ENCODE results near the gene C4orf54.

Gene C4orf54

DNA sequence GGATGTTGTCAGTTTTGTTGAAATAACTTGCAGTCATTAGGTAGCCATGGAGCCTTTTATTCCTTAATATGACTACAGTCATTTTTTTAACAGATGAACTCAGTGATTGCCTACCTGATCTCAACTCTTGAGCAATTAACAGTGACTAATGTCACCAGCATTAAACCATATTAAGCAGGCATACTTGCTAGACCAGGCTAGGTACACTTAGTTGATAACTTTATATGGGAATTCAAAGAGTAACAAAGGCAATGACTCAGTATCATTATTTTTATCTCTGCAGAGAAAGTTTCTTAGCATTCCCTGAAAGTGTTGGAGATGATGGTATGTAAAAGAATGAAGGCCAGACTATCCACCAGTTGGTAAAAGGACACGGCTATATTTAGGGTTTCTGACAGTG is at the start of gene C4orf54:
TSS of gene C4orf54 (minus strand) at position 31 of the 400 bp plus-strand sequence. CDS start 3,180 bp downstream, outside the sequence.
- no peak for DNase-seq

- DNase-seq, result no peak
Measured at GRCh38 chr4:99705891-99706290, 48.3 kb upstream of the C4orf54 start.

DNA sequence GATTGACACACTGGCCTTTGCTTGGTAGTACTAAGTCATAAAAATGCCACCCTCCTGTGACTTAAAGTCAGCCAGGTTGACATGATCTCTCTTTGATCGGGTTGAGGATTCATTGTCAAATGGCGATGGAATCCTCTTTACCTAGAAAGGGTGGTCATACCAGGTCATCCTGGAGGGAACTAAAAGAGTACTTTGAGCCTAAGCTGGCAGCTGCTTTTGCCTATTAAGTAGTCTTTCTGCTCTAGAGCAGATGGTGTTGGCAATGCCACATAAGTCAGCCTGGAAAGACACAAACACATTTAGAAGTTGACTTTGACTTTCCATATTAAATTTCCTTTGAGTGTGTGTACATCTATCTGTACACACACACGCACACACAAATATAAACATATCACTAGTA is 39.2 kb upstream of the C4orf54 start:
- no peak for DNase-seq

DNA sequence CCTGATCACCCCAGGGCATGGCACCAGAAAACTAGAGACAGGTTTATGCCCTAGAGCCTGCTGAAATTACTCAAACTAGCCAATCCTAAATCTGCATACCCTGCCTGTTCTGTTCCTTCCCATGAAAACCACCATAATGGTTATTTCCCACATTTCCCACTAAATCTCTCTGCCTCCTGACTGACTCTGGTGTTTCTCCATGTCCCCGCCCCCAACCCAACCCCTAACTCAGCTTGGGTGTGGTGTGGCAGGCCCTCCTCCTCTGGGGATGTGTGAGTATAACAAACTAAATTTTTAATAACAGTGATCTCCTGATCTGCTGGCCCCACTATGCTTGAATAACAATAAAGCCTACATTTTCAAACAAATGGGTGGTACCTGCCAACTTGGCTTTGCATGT is 35.5 kb upstream of the C4orf54 start:
- no peak for DNase-seq

- no peak for DNase-seq
Measured at GRCh38 chr4:99690990-99691389, 33.4 kb upstream of the C4orf54 start.

- DNase-seq, result no peak
Measured at GRCh38 chr4:99690472-99690871, 32.8 kb upstream of the C4orf54 start.

DNA sequence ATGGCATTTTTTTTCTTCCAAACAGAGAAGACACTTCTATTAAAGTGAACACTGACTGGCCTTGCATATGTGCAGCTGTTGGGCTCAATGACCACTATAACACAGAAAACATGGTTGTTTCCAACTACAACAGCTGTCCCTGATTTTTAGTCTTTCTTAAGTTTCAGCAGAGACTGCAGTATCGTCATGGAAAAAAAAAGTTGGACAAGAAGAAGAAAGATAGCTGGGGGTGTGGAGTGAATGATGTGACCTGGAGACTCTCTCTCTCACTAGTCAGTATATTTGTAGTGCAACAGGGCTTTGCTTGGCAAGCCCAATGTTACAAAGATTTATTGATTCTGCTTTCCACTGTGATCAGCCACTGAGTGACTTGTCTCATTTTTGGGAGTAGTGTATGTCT is 29.5 kb upstream of the C4orf54 start:
- DNase-seq, result no peak

GRCh38 chr4:99685234-99685633 is 27.6 kb upstream of the C4orf54 start:
- no peak for DNase-seq

- no peak for DNase-seq
Measured at GRCh38 chr4:99683895-99684294, 26.3 kb upstream of the C4orf54 start.

- no peak for DNase-seq
Measured at GRCh38 chr4:99679976-99680375, 22.3 kb upstream of the C4orf54 start.

DNA sequence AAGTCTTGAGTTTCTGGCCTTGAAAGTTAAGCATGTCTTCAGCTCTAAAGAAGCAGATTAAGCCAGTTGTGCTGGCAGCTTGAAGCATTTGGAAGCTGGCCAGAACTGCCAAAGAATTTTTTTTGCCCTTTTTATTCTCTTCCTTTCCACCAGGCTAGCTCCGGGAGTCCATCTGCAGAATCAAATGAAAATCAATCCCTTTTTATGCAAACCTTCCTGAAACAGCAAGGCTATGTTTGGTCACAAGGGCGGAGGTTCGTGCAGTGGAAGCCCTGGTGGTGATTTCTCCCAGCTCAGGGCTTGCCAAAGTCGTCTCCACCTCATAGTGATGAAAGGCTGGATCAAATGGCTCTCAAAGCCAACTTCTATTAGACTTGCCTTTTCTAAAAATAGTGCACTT is 21.6 kb upstream of the C4orf54 start:
- DNase-seq, result no peak

GRCh38 chr4:99677161-99677560 is 19.5 kb upstream of the C4orf54 start:
- DNase-seq, result no peak

DNA sequence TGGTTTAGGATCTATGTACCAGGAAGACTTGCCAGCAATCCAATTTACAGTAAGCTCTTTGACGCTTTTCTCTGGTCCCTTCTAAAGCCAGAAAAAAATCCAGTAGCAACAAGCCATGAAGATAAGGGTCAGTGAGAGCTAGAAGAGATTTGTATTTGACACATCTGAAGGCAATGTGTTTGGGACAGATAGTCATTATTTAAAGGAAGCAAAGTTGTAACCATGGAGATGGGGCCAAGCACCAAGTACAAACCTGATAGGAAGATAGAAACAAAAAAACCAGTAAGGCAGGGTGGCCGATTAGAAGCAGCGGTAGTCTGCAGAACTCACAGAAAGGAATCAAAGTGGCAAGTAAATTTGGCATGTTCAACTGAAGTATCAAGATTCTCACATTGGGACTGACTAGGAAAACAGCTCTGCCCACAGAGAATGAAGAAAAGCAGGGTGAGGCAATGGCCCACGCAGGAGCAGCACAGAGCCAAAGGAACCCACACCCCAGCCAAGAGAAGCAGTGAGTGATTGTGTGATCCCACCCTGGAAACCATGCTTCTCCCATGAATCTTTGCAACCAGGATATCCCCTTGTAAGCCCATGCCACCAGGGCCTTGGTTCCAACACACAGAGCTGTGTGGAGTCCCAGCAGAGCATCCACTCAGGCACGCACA is 12.9 kb upstream of the C4orf54 start:
- DNase-seq, result no peak

- no peak for DNase-seq
Measured at GRCh38 chr4:99669084-99669483, 11.5 kb upstream of the C4orf54 start.

GRCh38 chr4:99668472-99668871 is 10.8 kb upstream of the C4orf54 start:
- no peak for DNase-seq

DNA sequence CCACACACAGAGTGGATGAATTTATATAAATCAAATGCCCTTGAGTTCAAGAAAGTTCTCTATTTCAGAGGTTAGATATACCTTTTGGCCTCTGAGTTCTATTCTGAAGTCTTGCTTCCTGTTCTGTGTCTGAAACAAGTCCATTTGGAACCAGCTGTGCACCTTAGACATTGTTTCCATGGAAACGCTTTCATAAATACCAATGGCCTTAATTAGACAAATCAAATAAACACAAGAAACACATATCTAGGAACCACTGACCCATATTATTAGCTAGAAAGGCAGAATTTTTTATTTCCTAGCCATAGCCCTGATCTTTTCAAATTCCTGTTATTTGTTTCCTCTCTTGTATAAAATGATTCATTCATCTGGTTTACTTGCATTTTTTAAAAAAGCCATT is 8.4 kb upstream of the C4orf54 start:
- DNase-seq, result no peak

- DNase-seq, result no peak
Measured at GRCh38 chr4:99664716-99665115, 7.1 kb upstream of the C4orf54 start.

DNA sequence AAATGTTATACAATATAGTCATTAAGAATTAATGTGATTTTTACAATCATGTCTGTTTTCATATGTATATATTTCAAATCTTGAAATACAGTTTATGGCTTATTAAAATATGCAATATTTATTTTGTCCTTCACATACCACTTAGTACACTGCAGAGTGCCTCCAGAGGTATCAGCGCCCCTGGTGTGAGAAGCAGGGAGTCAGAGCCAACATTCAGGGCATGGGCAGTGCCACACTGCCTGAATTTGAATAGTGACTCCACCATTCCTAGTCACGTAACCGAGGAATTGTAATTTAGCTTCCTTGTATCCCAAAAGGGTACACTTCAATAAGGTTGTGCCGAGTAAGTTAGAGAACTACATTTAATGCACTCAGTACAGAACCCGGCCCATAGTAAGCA is 4.3 kb upstream of the C4orf54 start:
- DNase-seq, result no peak

- DNase-seq, result no peak
Measured at GRCh38 chr4:99658666-99659065, 1.0 kb upstream of the C4orf54 start.

GRCh38 chr4:99655308-99656081 is 2.1 kb downstream of the C4orf54 start:
- DNase-seq, result no peak

DNA sequence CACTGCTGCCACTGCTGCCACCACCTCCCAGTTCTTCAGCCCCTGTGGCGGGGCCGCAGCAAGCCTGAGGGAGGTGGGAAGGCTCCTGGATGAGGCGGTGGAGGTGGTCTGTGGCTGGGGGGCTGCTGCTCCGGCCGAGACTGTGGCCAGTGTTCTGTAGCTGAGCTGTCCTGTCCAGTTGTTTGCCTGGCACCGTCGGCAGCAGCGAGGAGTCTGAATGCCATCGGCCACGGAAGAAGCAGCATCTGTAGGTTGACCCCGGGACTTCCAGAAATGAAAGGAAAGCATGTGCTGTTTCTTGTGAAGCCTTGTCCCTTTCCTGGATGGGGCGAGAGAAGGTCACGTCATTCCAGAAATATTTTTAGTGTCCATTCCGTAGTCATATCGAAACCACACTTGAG is 3.3 kb downstream of the C4orf54 start:
- DNase-seq, result no peak

DNA sequence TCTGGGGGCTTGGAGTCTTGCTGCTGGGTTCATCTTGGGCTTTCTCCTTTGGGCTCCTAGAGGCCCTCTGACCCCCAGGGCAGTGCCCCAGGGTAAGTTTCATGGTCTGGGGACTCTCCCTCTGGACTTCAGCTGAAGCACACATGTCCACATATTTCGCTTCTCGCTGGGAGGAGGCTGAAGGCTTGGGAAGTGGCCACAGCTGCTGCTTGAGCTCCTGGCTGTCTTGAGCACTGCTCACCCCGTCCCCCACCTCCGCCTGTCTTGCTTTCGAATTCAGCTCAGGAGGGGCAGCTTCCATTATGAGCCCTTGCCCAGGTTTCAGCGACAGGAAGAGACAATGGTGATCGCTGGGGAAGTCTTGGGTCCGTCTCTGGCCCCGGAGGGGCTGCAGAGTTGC is 3.7 kb downstream of the C4orf54 start:
- no peak for DNase-seq

DNA sequence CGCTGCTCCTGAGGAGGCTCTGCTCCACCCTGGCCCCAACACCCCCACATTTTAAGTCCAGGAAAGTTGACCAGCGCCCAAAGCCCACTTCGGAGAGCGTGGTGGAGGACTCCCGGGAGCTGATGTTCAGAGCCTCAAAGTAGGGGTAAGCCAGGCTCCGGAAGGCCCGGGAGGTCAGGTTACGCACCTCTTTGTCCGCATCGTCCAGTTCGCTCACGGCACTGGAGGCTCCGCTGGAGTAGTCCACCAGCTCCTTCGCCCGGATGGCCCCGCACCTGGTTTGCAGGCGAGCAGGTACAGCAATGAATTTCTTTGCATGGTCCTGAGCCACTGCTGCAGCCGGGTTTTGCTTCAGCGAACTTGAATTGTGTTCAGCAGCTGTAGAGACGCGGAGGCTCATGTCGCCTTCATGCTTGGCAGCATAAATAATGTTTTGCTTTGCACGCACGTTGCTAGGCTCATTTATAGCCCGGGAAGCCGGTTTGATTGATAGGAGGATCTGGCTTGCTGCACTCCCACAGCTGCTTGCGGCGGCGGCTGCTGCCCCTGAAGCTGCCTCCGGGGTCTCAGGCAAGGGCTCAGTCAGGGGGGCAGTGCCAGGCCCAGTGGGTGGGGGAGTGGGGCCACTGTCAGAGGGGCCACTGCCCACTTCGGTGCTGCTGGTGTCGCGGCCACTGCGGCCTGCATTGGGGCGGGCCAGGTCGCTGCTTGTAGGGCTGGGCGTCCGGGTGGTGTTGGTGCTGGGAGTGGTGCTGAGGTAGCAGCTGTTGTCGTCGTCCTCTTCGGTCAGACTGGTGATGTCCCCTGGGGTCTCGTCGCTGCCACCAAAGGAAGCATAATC is 4.8 kb downstream of the C4orf54 start:
- no peak for DNase-seq

Measured in activated CD8-positive, alpha-beta memory T cell treated with anti-CD3 and anti-CD28 coated beads for 24 hours (primary cell).